ENCODE data around the gene PSMD9. TPM values are rescaled to one million over a fixed set of nuclear protein-coding genes. Genes with fewer than 3 reads are reported as not detected.

Gene PSMD9
- total RNA-seq, 2 donors from 2014 or later: 41.4 to 50.9 TPM

DNA sequence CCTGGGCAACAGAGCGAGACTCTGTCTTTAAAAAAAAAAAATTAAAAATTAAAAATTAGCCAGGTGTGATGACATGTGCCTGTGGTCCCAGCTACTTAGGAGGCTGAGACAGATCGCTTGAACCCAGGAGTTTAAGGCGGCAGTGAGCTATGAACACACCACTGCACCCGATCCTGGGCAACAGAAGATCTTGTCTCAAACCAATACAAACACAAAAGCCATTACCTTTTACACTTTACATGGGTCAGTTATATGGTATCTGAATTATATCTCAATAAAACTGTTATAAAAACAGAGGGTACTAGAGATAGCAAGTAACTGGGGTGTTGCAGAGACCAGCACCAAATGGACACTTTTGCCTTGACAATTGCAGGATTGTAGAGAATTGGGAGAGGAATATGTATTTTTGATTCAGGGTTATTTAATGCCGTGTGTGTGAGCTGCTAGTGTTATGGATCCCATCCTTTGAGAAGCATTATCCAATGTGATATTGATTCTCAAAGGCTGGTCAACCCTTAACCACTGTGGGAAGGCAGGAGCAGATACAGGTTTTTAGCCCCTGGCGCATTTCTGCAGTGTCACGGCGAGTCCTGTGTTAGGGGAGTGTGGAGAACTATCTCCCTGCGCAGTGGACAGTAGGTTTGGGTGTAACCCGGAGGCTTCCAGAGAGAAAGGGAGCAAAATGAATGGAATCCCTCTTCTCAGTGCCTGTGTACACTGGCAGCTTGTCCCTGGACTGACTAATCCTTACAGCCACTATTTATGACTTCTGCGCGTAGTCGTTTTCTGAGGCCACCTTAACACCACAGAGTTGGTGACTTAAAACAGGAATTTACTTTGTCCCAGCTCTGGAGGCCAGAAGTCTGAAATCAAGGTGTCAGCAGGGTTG lies 4.3 kb downstream of the PSMD9 start:
- DNase-seq: peak; percentile 50
- Histone ChIP-seq H3K4me1 (ENCODE audit: control insufficient read depth, insufficient read depth, low read length) (peaks cover 11% of the 10 kb centered on the region), H3K9ac (ENCODE audit: extremely low read depth, low read length, poor library complexity, severe bottlenecking) (no peak overlapping the region), H3K36me3 (ENCODE audit: control insufficient read depth, insufficient read depth, low read length) (peaks cover 37% of the 10 kb centered on the region), H3K27ac (ENCODE audit: low read depth, low read length) (no peak overlapping the region), H3K4me3 (ENCODE audit: low read length) (no peak overlapping the region), H3K9me3 (ENCODE audit: control insufficient read depth, low read length) (no peaks in the 10 kb centered on the region), H3K27me3 (ENCODE audit: control insufficient read depth, insufficient read depth, low read length, poor library complexity, severe bottlenecking) (no peaks in the 10 kb centered on the region)
- H3K4me3 Mint-ChIP-seq: no peak overlapping the region
- WGBS, 2 experiments (ENCODE audit: insufficient coverage in 1 of 2, insufficient read length in 1 of 2): 94% methylated on average over 13 of the region's 13 CpGs
- H3K36me3 Mint-ChIP-seq (ENCODE audit: low read depth): peaks cover 36% of the 10 kb centered on the region
- TF ChIP-seq, protein P1, sequence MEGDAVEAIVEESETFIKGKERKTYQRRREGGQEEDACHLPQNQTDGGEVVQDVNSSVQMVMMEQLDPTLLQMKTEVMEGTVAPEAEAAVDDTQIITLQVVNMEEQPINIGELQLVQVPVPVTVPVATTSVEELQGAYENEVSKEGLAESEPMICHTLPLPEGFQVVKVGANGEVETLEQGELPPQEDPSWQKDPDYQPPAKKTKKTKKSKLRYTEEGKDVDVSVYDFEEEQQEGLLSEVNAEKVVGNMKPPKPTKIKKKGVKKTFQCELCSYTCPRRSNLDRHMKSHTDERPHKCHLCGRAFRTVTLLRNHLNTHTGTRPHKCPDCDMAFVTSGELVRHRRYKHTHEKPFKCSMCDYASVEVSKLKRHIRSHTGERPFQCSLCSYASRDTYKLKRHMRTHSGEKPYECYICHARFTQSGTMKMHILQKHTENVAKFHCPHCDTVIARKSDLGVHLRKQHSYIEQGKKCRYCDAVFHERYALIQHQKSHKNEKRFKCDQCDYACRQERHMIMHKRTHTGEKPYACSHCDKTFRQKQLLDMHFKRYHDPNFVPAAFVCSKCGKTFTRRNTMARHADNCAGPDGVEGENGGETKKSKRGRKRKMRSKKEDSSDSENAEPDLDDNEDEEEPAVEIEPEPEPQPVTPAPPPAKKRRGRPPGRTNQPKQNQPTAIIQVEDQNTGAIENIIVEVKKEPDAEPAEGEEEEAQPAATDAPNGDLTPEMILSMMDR (conservative IDR thresholded peaks at IDR 0.05): no peak
- peaks cover 10% of the 10 kb centered on the region for H3K27me3 Mint-ChIP-seq (ENCODE audit: insufficient read depth)
- H3K27ac Mint-ChIP-seq: no peak overlapping the region
- peaks cover 2% of the 10 kb centered on the region for H3K9me3 Mint-ChIP-seq
- H3K4me1 Mint-ChIP-seq: peaks cover 27% of the 10 kb centered on the region

DNA sequence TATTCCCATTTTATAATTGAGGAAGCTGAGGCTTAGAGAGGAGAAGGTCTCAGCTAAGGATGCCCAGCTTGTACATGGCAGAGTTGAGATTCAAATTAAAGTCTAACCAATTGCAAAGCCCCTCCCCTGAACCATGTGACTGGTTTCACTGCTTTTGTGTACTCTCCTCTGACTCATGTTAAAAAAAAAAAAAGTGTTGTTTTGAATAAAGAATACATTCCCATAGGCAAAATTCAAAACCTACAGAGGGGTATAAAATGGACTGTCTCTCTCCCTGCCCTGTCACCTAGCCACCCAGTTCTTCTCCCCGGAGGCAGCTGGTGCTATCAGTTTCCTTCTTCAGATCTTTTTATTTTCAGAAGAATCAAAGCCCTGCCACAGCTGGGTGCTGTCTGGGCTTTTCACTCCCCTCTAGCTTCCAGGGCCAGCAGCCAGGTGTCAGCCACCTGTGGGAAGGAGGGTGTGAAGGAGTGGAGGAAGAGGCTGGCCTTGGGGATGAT lies 5.4 kb downstream of the PSMD9 start:
- Histone ChIP-seq H3K4me3 (ENCODE audit: low read length) (no peak overlapping the region), H3K27ac (ENCODE audit: low read depth, low read length) (peak overlapping the region; percentile 8), H3K9ac (ENCODE audit: extremely low read depth, low read length, poor library complexity, severe bottlenecking) (no peak overlapping the region), H3K27me3 (ENCODE audit: control insufficient read depth, insufficient read depth, low read length, poor library complexity, severe bottlenecking) (no peaks in the 10 kb centered on the region), H3K9me3 (ENCODE audit: control insufficient read depth, low read length) (no peaks in the 10 kb centered on the region), H3K4me1 (ENCODE audit: control insufficient read depth, insufficient read depth, low read length) (peaks cover 11% of the 10 kb centered on the region), H3K36me3 (ENCODE audit: control insufficient read depth, insufficient read depth, low read length) (peaks cover 43% of the 10 kb centered on the region)
- Mint-ChIP-seq H3K4me3 (no peak overlapping the region), H3K27me3 (ENCODE audit: insufficient read depth) (peaks cover 8% of the 10 kb centered on the region), H3K4me1 (peaks cover 27% of the 10 kb centered on the region), H3K27ac (peak overlapping the region; percentile 78), H3K36me3 (ENCODE audit: low read depth) (peaks cover 41% of the 10 kb centered on the region), H3K9me3 (no peaks in the 10 kb centered on the region)
- WGBS, 2 experiments (ENCODE audit: insufficient coverage in 1 of 2, insufficient read length in 1 of 2): 71 to 88% methylated on average over 1 of the region's 1 CpG
- peak; percentile 87 for DNase-seq
- TF ChIP-seq, protein P1 (conservative IDR thresholded peaks at IDR 0.05): no peak

DNA sequence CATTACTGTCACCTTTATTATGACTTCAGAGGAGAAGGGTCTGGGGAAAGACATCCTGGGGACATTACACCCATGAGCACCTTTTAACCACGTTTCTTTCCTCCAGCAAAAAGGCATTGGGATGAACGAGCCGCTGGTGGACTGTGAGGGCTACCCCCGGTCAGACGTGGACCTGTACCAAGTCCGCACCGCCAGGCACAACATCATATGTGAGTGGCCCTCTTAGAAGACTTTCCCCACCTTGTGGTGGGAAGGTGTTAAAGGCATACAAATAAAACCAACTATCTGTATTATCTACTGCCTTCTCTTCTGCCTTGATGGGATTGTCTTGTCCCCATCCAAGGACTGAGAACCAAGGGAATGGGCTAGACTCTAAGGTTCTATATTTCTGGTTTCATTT lies 6.0 kb downstream of the PSMD9 start:
- Mint-ChIP-seq H3K9me3 (no peaks in the 10 kb centered on the region), H3K4me1 (peaks cover 21% of the 10 kb centered on the region), H3K27ac (peak overlapping the region; percentile 78), H3K36me3 (ENCODE audit: low read depth) (peaks cover 45% of the 10 kb centered on the region), H3K27me3 (ENCODE audit: insufficient read depth) (peaks cover 7% of the 10 kb centered on the region), H3K4me3 (no peak overlapping the region)
- H3K4me3 ChIP-seq (ENCODE audit: low read length): no peak overlapping the region
- DNase-seq: peak; percentile 76
- no peaks in the 10 kb centered on the region for H3K27me3 ChIP-seq (ENCODE audit: control insufficient read depth, insufficient read depth, low read length, poor library complexity, severe bottlenecking)
- TF ChIP-seq, protein P1 (conservative IDR thresholded peaks at IDR 0.05): peak; percentile 71
- no peak overlapping the region for H3K9ac ChIP-seq (ENCODE audit: extremely low read depth, low read length, poor library complexity, severe bottlenecking)
- 78 to 82% methylated on average over 3 to 7 of the region's 7 CpGs for WGBS, 2 experiments (ENCODE audit: insufficient coverage in 1 of 2, insufficient read length in 1 of 2)
- peaks cover 11% of the 10 kb centered on the region for H3K4me1 ChIP-seq (ENCODE audit: control insufficient read depth, insufficient read depth, low read length)
- peaks cover 49% of the 10 kb centered on the region for H3K36me3 ChIP-seq (ENCODE audit: control insufficient read depth, insufficient read depth, low read length)
- H3K27ac ChIP-seq (ENCODE audit: low read depth, low read length): no peak overlapping the region
- no peaks in the 10 kb centered on the region for H3K9me3 ChIP-seq (ENCODE audit: control insufficient read depth, low read length)

All from endodermal cell (in vitro differentiated cells).